ENCODE results near the gene TFB2M. TPM values are rescaled to one million over a fixed set of nuclear protein-coding genes. Genes with fewer than 3 reads are reported as not detected.
A peak's percentile ranks its signal among the peaks of the same experiment; 100 is the strongest.
"Not testable (repeated sequence)": the region's sequence is repeated elsewhere in the genome, so short reads cannot be mapped to it uniquely, and the experiment has no call there.

TFB2M gene
- total RNA-seq, 1 donor from 2014 or later: 19.8 TPM

DNA sequence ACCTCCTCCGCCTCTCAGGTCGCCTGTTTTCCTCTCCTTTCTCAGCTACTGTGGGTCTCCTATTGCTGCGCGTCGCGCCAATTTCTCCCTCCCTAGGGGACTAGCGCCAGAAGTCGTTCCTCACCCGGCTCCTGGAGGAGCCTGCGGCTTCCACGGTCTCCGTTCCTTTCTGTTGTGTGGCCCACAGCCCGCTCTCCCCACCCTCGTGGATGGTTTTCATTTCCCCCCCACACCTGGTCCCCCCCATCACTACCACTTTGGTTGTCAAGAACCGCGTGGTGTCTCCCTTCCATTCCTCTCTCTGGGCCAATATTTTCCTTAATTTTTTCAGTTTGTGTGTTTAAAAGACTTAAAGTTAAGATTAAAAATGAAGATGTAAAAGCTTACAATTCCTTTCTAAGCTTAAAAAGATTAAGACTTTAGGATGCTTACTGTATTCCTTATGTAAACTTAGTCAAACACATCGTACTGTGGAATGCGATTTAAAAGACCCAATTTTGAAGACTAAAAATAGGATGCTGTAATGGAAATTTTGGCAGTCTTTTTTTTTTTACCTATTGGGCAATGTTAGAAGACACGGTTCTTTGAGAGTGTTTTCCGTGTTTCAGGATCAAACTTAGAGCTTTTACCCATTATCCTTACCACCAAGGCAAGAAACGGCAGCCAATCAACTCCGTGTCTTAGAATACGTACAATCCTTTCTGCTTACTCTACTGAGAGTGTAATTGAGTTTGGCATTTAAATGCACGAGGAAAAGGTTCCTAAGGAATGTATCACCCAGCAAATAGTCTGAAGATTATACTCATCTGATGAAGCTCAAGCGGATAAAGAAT lies 968 bp upstream of the TFB2M start:
- peak; percentile 47 for DNase-seq (ENCODE audit: low read depth)
- TF ChIP-seq CTCF (IDR thresholded peaks at IDR 0.05; ENCODE audit: insufficient read depth, low read length, poor library complexity, severe bottlenecking): peak; percentile 3
- Histone ChIP-seq H3K4me3 (ENCODE audit: low read depth, low read length) (peak overlapping the region; percentile 86), H3K27me3 (ENCODE audit: control insufficient read depth, insufficient read depth, low read length) (no peaks in the 10 kb centered on the region), H3K36me3 (ENCODE audit: control insufficient read depth, insufficient read depth, low read length) (no peaks in the 10 kb centered on the region)

DNA sequence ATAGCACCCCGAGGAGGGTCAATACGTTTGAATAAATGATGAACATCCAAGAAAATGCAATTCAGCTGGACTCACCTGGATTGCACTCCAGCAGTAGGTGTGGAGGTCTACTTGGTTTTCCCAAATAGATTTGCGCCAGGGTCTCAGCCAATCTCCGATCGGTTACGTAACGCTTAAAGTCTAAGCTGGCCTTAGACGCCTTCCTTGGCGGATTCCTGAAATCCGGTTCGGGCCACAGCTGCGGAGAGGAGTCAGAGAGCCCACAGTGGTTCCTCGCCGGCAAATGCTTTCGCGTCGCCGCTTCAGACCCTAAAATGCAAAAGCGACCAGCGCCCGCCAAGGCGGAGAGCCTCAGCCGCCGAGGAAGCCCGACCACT lies 322 bp downstream of the TFB2M start:
- Histone ChIP-seq H3K4me3 (ENCODE audit: low read depth, low read length) (peak overlapping the region; percentile 86), H3K27me3 (ENCODE audit: control insufficient read depth, insufficient read depth, low read length) (no peaks in the 10 kb centered on the region), H3K36me3 (ENCODE audit: control insufficient read depth, insufficient read depth, low read length) (no peaks in the 10 kb centered on the region)
- no peak for TF ChIP-seq CTCF (IDR thresholded peaks at IDR 0.05; ENCODE audit: insufficient read depth, low read length, poor library complexity, severe bottlenecking)
- no peak for DNase-seq (ENCODE audit: low read depth)

DNA sequence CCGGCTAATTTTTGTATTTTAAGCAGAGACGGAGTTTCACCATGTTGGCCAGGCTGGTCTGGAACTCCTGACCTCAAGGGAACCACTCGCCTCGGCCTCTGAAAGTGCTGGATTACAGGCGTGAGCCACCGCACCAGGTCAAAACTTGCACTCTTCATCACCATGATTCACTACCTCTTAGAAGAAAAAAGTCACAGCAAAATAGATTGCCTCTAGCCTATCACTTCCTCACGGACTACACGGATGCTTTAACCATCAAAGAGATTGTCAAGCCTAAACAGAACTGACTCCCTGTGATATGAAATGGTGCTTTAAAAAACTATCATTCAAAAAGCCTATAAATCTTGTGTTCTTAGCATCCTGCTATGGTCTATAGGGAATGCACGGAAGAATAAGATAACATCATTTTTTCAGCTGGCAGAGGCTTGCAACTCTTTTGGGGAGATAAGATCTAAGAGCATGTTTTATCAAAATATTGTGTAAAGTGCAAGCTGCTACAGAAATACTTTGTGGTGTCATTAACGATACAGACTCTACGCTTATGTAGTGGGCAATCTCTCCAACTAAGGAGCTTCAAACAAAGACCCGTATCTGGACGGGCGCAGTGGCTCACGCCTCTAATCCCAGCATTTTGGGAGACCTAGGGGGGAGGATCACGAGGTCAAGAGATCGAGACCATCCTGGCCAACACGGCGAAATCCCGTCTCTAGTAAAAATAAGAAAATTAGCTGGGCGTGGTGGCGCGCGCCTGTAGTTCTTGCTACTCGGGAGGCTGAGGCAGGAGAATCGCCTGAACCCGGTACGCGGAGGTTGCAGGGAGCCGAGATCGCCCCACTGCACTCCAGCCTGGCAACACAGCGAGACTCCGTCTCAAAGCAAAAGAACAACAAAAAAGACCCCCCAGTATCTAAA lies 966 bp downstream of the TFB2M start:
- Histone ChIP-seq H3K27me3 (ENCODE audit: control insufficient read depth, insufficient read depth, low read length) (no peaks in the 10 kb centered on the region), H3K36me3 (ENCODE audit: control insufficient read depth, insufficient read depth, low read length) (no peaks in the 10 kb centered on the region), H3K4me3 (ENCODE audit: low read depth, low read length) (peak overlapping the region; percentile 86)
- DNase-seq (ENCODE audit: low read depth): no peak
- no peak for TF ChIP-seq CTCF (IDR thresholded peaks at IDR 0.05; ENCODE audit: insufficient read depth, low read length, poor library complexity, severe bottlenecking)

GRCh38 chr1:246560833-246561232 lies 5.2 kb downstream of the TFB2M start:
- not testable (repeated sequence) for H3K27me3 ChIP-seq (ENCODE audit: control insufficient read depth, insufficient read depth, low read length); H3K4me3 ChIP-seq (ENCODE audit: low read depth, low read length); DNase-seq (ENCODE audit: low read depth); H3K36me3 ChIP-seq (ENCODE audit: control insufficient read depth, insufficient read depth, low read length)

DNA sequence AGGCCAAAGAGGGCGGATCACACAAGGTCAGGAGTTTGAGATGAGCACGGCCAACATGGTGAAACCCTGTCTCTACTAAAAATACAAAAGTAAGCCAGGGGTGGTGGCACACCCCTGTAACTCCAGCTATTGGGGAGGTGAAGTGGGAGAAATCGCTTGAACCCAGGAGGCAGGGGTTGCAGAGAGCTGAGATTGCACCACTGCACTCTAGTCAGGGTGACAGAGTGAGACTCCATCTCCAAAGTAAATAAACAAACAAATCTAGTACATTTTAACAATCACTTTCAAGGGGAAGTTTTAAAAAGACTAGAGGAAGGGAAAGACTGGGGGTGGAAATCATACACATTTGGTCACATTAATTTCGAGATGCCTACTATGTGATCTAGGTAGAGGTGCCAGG lies 6.8 kb downstream of the TFB2M start:
- DNase-seq (ENCODE audit: low read depth): no peak
- no peaks in the 10 kb centered on the region for H3K27me3 ChIP-seq (ENCODE audit: control insufficient read depth, insufficient read depth, low read length)
- H3K4me3 ChIP-seq (ENCODE audit: low read depth, low read length): no peak overlapping the region
- no peaks in the 10 kb centered on the region for H3K36me3 ChIP-seq (ENCODE audit: control insufficient read depth, insufficient read depth, low read length)
- no peak for TF ChIP-seq CTCF (IDR thresholded peaks at IDR 0.05; ENCODE audit: insufficient read depth, low read length, poor library complexity, severe bottlenecking)

DNA sequence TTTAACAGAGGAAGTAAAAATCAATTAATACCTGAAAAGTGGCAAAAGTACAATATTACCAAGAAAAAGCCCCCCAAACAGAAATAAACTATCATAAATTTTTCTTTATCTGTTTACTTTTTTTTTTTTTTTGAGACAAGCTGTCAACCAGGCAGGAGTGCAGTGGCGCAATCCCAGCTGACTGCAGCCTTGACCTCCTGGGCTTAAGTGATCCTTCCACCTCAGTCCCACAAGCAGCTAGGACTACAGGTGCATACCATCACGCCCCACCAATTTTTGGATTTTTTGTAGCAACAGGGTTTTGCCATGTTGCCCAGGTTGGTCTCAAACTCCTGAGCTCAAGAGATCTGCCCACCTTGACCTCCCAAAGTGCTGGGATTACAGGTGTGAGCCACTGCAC lies 8.0 kb downstream of the TFB2M start:
- Histone ChIP-seq H3K27me3 (ENCODE audit: control insufficient read depth, insufficient read depth, low read length) (no peaks in the 10 kb centered on the region), H3K4me3 (ENCODE audit: low read depth, low read length) (no peak overlapping the region), H3K36me3 (ENCODE audit: control insufficient read depth, insufficient read depth, low read length) (no peaks in the 10 kb centered on the region)
- DNase-seq (ENCODE audit: low read depth): no peak
- no peak for TF ChIP-seq CTCF (IDR thresholded peaks at IDR 0.05; ENCODE audit: insufficient read depth, low read length, poor library complexity, severe bottlenecking)
